Breast epithelium (tissue), 3 donors: ENCODE measurements around the gene OR10T2. TPM values are rescaled to one million over a fixed set of nuclear protein-coding genes. Genes with fewer than 3 reads are reported as not detected.

Experiments used
- total RNA-seq, 3 donors: library from RNA; depleted of rRNA; stranded (reverse); fragments of >200 nt; gene quantifications; one replicate each; pipeline ENCODE4 v1.1.0, GENCODE V29; 2016

Gene OR10T2
- total RNA-seq, 3 donors from 2014 or later: not detected

Other genes with a start within 250 kb of the OR10T2 start
- gene CD1D, start 218.6 kb downstream of the OR10T2 start, total RNA-seq: 1 to 10 TPM in 2 of 3 donors, under 1 TPM in 1; 0.96 to 2.0 (median 1.8) TPM
- not detected for gene CD1A, start 145.0 kb downstream of the OR10T2 start, total RNA-seq
- gene CD1C, start 109.5 kb downstream of the OR10T2 start, total RNA-seq: 1 to 10 TPM in 2 of 3 donors, under 1 TPM in 1; 0.66 to 2.5 (median 2.1) TPM
- not detected for gene CD1B, start 67.9 kb downstream of the OR10T2 start, total RNA-seq
- 1 to 10 TPM in 1 of 3 donors, under 1 TPM in 1, not detected in 1; 0.64 to 1.2 TPM for gene CD1E, start 45.6 kb downstream of the OR10T2 start, total RNA-seq
- not detected for gene OR10K2, start 26.8 kb upstream of the OR10T2 start, total RNA-seq
- not detected for gene OR10K1, start 62.4 kb upstream of the OR10T2 start, total RNA-seq
- gene OR10R2, start 72.8 kb upstream of the OR10T2 start, total RNA-seq: not detected
- gene OR6Y1, start 154.9 kb upstream of the OR10T2 start, total RNA-seq: not detected
- gene OR6P1, start 171.1 kb upstream of the OR10T2 start, total RNA-seq: not detected
- not detected for gene OR10X1, start 180.4 kb upstream of the OR10T2 start, total RNA-seq
- gene OR10Z1, start 205.8 kb upstream of the OR10T2 start, total RNA-seq: not detected